Fibroblast of lung (primary cell): Measurements from ENCODE around the gene MMP25.

ENCODE experiments used
- EZH2 ChIP-seq: IDR thresholded peaks from 2 replicates; pipeline ENCODE4 v1.5.1; 2012; ENCODE audit warnings: low read length, control low read depth, mild to moderate bottlenecking; ENCODE audit errors: missing control alignments
- TF ChIP-seq, protein P1 (sequence below), 2 donors: IDR thresholded peaks in 1 of 2; conservative IDR thresholded peaks in 1 of 2; 1 replicate in 1 of 2; 2 replicates in 1 of 2; pipeline ENCODE4 v1.5.1; 2011 to 2012; ENCODE audit warnings: low read length in 2 of 2, control low read depth in 1 of 2, inconsistent platforms in 1 of 2, low read depth in 1 of 2, mild to moderate bottlenecking in 1 of 2

- TF ChIP-seq, protein P1, sequence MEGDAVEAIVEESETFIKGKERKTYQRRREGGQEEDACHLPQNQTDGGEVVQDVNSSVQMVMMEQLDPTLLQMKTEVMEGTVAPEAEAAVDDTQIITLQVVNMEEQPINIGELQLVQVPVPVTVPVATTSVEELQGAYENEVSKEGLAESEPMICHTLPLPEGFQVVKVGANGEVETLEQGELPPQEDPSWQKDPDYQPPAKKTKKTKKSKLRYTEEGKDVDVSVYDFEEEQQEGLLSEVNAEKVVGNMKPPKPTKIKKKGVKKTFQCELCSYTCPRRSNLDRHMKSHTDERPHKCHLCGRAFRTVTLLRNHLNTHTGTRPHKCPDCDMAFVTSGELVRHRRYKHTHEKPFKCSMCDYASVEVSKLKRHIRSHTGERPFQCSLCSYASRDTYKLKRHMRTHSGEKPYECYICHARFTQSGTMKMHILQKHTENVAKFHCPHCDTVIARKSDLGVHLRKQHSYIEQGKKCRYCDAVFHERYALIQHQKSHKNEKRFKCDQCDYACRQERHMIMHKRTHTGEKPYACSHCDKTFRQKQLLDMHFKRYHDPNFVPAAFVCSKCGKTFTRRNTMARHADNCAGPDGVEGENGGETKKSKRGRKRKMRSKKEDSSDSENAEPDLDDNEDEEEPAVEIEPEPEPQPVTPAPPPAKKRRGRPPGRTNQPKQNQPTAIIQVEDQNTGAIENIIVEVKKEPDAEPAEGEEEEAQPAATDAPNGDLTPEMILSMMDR (conservative IDR thresholded peaks at IDR 0.05 in 1 of 2, IDR thresholded peaks at IDR 0.05 in 1 of 2; ENCODE audit: low read depth in 1 of 2, low read length in 2 of 2), result no peak
- TF ChIP-seq EZH2, result no peak
Measured at GRCh38 chr16:3076577-3076976, 30.2 kb downstream of the MMP25 start.
